ENCODE measurements around the gene DLGAP5.

Gene DLGAP5

DNA sequence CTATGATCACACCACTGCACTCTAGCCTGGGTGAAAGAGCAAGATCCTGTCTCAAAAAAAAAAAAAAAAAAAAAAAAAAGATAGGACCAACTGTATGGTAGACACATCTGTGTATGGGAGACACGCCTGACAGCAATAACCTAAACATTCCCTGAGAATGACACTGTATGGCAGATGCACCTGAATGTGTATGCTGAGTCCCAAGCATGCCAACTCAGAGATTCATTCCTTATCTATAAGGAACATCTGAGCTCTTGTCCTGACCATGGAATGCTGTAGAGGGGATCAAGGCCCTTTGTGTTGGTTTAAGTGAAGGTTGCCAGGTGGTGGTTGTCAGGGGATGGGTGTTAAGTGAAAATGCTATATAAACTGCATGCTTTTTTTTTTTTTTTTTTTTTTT lies 81.5 kb downstream of the DLGAP5 start:
- H3K9me3 ChIP-seq (ENCODE audit: insufficient read depth, low read length) = peaks cover under 1% of the 10 kb centered on the region; the same call in 1 of the 2 replicates
- no peak for DNase-seq (ENCODE audit: low read depth, low spot score)
- TF ChIP-seq YY1 (IDR thresholded peaks at IDR 0.05; ENCODE audit: insufficient read depth, insufficient read length) (no peak), ZNF274 (IDR thresholded peaks at IDR 0.05; ENCODE audit: low read depth, low read length) (no peak), SUZ12 (IDR thresholded peaks at IDR 0.05; ENCODE audit: extremely low read depth, insufficient read depth, insufficient read length) (no peak)
- H3K27me3 ChIP-seq (ENCODE audit: insufficient read depth, insufficient read length) = no peaks in the 10 kb centered on the region
- no peak overlapping the region for H3K4me3 ChIP-seq (ENCODE audit: insufficient read length, low read depth)
- no peaks in the 10 kb centered on the region for H3K36me3 ChIP-seq (ENCODE audit: insufficient read depth, insufficient read length, low read length)
- no peak overlapping the region for H3K9ac ChIP-seq (ENCODE audit: insufficient read length, low read depth)
- H3K4me1 ChIP-seq (ENCODE audit: insufficient read depth, insufficient read length) = peaks cover 5% of the 10 kb centered on the region

DNA sequence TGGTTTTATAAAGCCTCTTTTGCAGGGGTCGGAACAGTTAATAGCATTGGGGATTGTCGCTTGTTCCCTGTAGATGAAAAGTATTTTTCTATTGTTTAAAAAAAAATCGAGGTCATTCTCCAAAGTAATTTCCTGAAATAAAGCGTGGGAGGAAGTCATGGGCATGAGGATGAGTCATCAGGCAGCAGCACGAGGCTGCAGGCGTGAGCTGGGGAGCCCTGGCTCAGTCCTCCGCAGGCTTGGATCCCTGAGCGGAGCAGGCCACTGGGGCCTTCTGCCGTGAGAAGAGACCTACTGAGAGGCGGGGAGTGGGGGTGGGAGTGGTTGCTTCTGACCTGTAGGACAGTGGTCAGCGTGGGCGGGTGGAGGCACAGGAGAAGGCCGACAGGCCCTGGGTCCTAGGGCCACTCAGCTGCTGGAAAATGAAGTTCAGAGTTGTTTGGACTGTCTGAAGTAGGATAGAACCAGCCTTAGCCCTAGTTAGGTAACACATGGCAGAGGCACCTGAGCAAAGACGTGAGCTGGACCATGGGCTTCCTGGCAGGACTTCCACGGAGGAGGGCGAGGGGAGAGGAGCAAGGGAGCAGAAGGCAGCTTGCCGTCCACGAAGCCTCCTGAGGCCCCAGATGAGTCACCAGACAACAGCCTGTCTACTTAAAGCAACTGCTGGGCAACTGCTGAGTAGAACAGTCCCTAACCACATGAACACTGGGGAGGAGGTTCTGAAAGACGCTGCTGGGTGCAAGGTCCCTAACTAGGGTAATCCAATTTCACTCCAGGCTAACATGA lies 83.4 kb downstream of the DLGAP5 start:
- TF ChIP-seq ZNF274 (IDR thresholded peaks at IDR 0.05; ENCODE audit: low read depth, low read length) (no peak), YY1 (IDR thresholded peaks at IDR 0.05; ENCODE audit: insufficient read depth, insufficient read length) (no peak), SUZ12 (IDR thresholded peaks at IDR 0.05; ENCODE audit: extremely low read depth, insufficient read depth, insufficient read length) (no peak)
- H3K9ac ChIP-seq (ENCODE audit: insufficient read length, low read depth) = no peak overlapping the region
- H3K4me3 ChIP-seq (ENCODE audit: insufficient read length, low read depth) = no peak overlapping the region
- H3K9me3 ChIP-seq (ENCODE audit: insufficient read depth, low read length) = peaks cover 11% of the 10 kb centered on the region
- no peaks in the 10 kb centered on the region for H3K36me3 ChIP-seq (ENCODE audit: insufficient read depth, insufficient read length, low read length)
- DNase-seq (ENCODE audit: low read depth, low spot score) = no peak
- H3K27me3 ChIP-seq (ENCODE audit: insufficient read depth, insufficient read length) = no peaks in the 10 kb centered on the region
- peaks cover 5% of the 10 kb centered on the region for H3K4me1 ChIP-seq (ENCODE audit: insufficient read depth, insufficient read length)

DNA sequence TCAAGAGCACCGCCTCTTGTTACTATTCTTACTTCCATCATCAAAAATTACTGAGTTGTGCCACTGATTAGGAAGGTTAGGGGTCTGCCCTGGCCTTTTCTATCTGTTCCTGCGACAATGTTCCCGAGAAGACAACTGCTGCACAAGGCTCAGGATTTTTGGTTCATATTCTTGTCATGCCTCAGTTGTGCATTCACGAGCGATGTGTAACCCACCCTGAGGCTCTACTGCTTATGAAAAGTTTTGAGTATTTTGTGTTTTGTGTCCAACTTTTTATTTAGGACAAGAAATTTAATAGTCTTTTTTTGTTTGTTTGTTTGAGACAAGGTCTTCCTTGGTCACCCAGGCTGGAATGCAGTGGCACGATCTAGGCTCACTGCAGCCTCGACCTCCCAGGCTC lies 85.4 kb downstream of the DLGAP5 start:
- Histone ChIP-seq H3K27me3 (ENCODE audit: insufficient read depth, insufficient read length) (no peaks in the 10 kb centered on the region), H3K4me1 (ENCODE audit: insufficient read depth, insufficient read length) (peaks cover 5% of the 10 kb centered on the region), H3K4me3 (ENCODE audit: insufficient read length, low read depth) (no peak overlapping the region), H3K9me3 (ENCODE audit: insufficient read depth, low read length) (peaks cover 11% of the 10 kb centered on the region), H3K9ac (ENCODE audit: insufficient read length, low read depth) (no peak overlapping the region), H3K36me3 (ENCODE audit: insufficient read depth, insufficient read length, low read length) (no peaks in the 10 kb centered on the region)
- no peak for DNase-seq (ENCODE audit: low read depth, low spot score)
- no peak for TF ChIP-seq SUZ12 (IDR thresholded peaks at IDR 0.05; ENCODE audit: extremely low read depth, insufficient read depth, insufficient read length)
- TF ChIP-seq ZNF274 (IDR thresholded peaks at IDR 0.05; ENCODE audit: low read depth, low read length) = no peak
- no peak for TF ChIP-seq YY1 (IDR thresholded peaks at IDR 0.05; ENCODE audit: insufficient read depth, insufficient read length)

DNA sequence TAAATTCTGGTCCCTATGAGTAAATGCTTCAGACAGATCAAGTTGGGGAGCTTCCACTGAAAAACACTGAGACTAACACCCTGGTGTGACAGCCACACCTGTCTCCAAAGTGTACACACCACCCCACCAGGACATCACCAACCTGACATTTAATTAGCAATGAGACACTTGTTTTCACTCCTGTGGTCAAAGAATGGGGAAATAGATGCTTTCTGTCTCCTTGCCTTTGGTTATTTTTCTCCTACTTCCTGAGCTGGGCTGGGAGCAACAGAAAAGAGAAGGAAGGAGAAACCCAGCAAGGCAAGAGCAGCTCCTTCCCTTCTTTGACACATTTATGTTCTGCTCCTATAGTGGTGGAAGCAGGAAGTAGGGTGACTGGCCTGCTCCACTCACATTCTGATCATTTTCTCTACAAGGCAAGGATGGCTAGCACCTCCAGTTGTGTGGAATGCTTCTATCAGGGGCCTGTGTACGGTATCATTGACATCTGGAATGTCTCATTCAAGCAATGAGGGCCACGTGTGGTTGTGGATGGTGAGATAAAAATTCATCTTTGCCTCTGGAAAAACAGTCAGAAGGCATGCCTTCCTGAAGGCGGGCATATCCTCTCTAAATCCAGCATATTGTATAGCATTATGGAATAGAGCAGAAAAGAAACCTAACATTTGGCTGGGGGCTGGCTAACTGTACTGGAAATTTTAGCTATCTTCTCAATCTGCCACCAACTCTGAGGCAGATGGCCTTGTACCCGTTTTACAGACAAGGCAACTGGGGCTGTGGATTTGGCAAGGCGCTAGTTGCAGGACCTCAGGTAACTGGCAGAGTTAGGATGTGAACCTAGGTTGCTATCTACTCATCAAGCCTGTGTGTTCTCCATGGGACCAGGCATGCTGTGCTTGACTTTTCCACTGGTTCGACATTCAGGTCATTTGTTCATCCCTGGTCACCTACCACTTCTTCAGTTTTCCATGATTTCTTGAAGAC lies 87.1 kb downstream of the DLGAP5 start:
- no peak for DNase-seq (ENCODE audit: low read depth, low spot score)
- H3K4me1 ChIP-seq (ENCODE audit: insufficient read depth, insufficient read length) = peaks cover 5% of the 10 kb centered on the region
- H3K36me3 ChIP-seq (ENCODE audit: insufficient read depth, insufficient read length, low read length) = no peaks in the 10 kb centered on the region
- peaks cover 11% of the 10 kb centered on the region for H3K9me3 ChIP-seq (ENCODE audit: insufficient read depth, low read length)
- H3K9ac ChIP-seq (ENCODE audit: insufficient read length, low read depth) = no peak overlapping the region
- no peak overlapping the region for H3K4me3 ChIP-seq (ENCODE audit: insufficient read length, low read depth)
- no peaks in the 10 kb centered on the region for H3K27me3 ChIP-seq (ENCODE audit: insufficient read depth, insufficient read length)
- TF ChIP-seq ZNF274 (IDR thresholded peaks at IDR 0.05; ENCODE audit: low read depth, low read length) (no peak), SUZ12 (IDR thresholded peaks at IDR 0.05; ENCODE audit: extremely low read depth, insufficient read depth, insufficient read length) (no peak), YY1 (IDR thresholded peaks at IDR 0.05; ENCODE audit: insufficient read depth, insufficient read length) (no peak)

DNA sequence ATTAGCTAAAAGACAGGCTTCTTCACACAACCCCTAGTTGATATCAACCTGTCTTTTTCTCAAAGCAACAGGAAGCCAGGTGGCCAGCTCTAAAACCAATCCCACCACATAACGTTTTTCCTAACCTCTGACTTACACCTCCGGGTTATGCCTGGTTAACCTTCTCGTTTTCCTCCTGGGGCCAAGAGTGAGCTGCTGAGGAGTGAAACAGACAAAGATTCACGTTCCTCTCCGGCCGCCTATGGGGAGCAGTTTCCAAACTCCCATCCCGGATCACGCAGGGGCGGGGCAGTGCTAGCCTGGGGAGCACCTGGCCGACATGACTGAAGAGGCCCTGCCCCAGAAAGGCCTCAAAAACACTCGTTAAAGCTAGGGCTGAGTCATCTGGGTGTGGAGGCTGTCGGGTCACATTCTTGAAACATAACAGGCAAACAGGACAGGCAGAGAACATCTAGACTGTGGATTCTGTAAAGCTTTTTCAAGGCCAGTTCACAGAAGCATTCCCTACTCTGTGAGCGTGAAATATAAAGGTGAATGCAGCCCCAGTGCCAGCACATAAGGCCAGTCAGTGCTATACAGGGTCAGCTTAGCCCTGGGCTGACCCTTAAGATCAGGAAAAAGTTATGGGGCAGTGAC lies 88.3 kb downstream of the DLGAP5 start:
- peak; percentile 39 for DNase-seq (ENCODE audit: low read depth, low spot score)
- no peaks in the 10 kb centered on the region for H3K36me3 ChIP-seq (ENCODE audit: insufficient read depth, insufficient read length, low read length)
- TF ChIP-seq YY1 (IDR thresholded peaks at IDR 0.05; ENCODE audit: insufficient read depth, insufficient read length) (no peak), ZNF274 (IDR thresholded peaks at IDR 0.05; ENCODE audit: low read depth, low read length) (no peak), SUZ12 (IDR thresholded peaks at IDR 0.05; ENCODE audit: extremely low read depth, insufficient read depth, insufficient read length) (no peak)
- H3K27me3 ChIP-seq (ENCODE audit: insufficient read depth, insufficient read length) = no peaks in the 10 kb centered on the region
- no peak overlapping the region for H3K9ac ChIP-seq (ENCODE audit: insufficient read length, low read depth)
- H3K4me3 ChIP-seq (ENCODE audit: insufficient read length, low read depth) = no peak overlapping the region
- peaks cover 2% of the 10 kb centered on the region for H3K4me1 ChIP-seq (ENCODE audit: insufficient read depth, insufficient read length)
- peaks cover 11% of the 10 kb centered on the region for H3K9me3 ChIP-seq (ENCODE audit: insufficient read depth, low read length)

DNA sequence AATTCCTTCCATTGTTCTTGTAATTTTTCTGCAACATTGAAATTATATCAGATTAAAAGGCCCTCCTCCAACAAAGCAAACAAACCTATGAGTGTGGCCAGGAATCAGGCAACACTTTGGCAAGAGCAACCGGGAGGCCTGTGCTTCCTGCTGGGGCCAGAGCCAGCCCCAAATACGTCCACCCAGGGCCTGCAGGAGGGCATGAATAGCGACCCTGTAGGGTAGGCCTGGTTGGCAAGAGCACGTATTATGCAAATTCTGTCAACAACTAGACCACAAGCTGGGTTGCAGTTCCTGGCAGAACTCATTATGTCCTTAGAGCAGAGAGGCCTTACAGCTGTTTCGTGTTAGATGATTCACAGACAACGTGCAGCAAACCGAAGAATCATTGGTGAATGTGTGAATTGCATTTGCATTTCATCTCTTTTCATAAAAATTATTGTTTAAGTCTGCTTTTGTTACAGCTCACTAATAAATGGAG lies 89.2 kb downstream of the DLGAP5 start:
- H3K4me1 ChIP-seq (ENCODE audit: insufficient read depth, insufficient read length) = no peaks in the 10 kb centered on the region
- H3K9me3 ChIP-seq (ENCODE audit: insufficient read depth, low read length) = peaks cover 11% of the 10 kb centered on the region
- no peak overlapping the region for H3K4me3 ChIP-seq (ENCODE audit: insufficient read length, low read depth)
- no peak for TF ChIP-seq ZNF274 (IDR thresholded peaks at IDR 0.05; ENCODE audit: low read depth, low read length)
- no peaks in the 10 kb centered on the region for H3K27me3 ChIP-seq (ENCODE audit: insufficient read depth, insufficient read length)
- no peak overlapping the region for H3K9ac ChIP-seq (ENCODE audit: insufficient read length, low read depth)
- peak; percentile 8 for DNase-seq (ENCODE audit: low read depth, low spot score)
- no peaks in the 10 kb centered on the region for H3K36me3 ChIP-seq (ENCODE audit: insufficient read depth, insufficient read length, low read length)
